HepG2 (cell line): Measurements from ENCODE around the gene BRD8. TPM values are rescaled to one million over a fixed set of nuclear protein-coding genes. Genes with fewer than 3 reads are reported as not detected.

Experiments used
- ARHGAP35 ChIP-seq: sonication (generic); formaldehyde crosslinking; IDR thresholded peaks from 2 replicates; pipeline ENCODE4 v1.9.0; 2022; ENCODE audit warnings: mild to moderate bottlenecking, inconsistent platforms, moderate library complexity, missing genetic modification reagents, borderline replicate concordance
- KLF9 ChIP-seq: IDR thresholded peaks from 2 replicates; pipeline ENCODE4 v1.6.1; 2016; ENCODE audit warnings: low read depth
- MED1 ChIP-seq: sonication (generic); formaldehyde crosslinking; IDR thresholded peaks from 2 replicates; pipeline ENCODE4 v1.4.0; 2020; ENCODE audit warnings: missing genetic modification reagents
- PRMT3 ChIP-seq: sonication (generic); formaldehyde crosslinking; IDR thresholded peaks from 2 replicates; pipeline ENCODE4 v1.8.1; 2022; ENCODE audit warnings: low read depth, mild to moderate bottlenecking, moderate library complexity, missing genetic modification reagents, borderline replicate concordance
- REL ChIP-seq: sonication (generic); formaldehyde crosslinking; conservative IDR thresholded peaks from 2 replicates; pipeline ENCODE4 v1.8.0; 2022; ENCODE audit warnings: mild to moderate bottlenecking, missing genetic modification reagents, moderate library complexity
- SMAD3 ChIP-seq: sonication (generic); formaldehyde crosslinking; IDR thresholded peaks from 2 replicates; pipeline ENCODE4 v1.4.0; 2020; ENCODE audit warnings: missing genetic modification reagents
- SNAI1 ChIP-seq: sonication (generic); formaldehyde crosslinking; IDR thresholded peaks from 2 replicates; pipeline ENCODE4 v1.5.0; 2020; ENCODE audit warnings: mild to moderate bottlenecking, missing genetic modification reagents, borderline replicate concordance
- SNAPC5 ChIP-seq: sonication (generic); formaldehyde crosslinking; IDR thresholded peaks from 2 replicates; pipeline ENCODE4 v1.8.1; 2023; ENCODE audit warnings: mild to moderate bottlenecking, missing genetic modification reagents, borderline replicate concordance
- THAP11 ChIP-seq: IDR thresholded peaks from 2 replicates; pipeline ENCODE4 v1.6.1; 2016; ENCODE audit warnings: missing biosample characterization, missing genetic modification reagents
- YY1 ChIP-seq: IDR thresholded peaks from 2 replicates; pipeline ENCODE4 v1.6.1; 2011; ENCODE audit warnings: low read length, low read depth, moderate library complexity, mild to moderate bottlenecking; ENCODE audit not compliant: insufficient read depth, insufficient replicate concordance
- ZBTB20 ChIP-seq: sonication (generic); formaldehyde crosslinking; IDR thresholded peaks from 2 replicates; pipeline ENCODE4 v1.8.1; 2023; ENCODE audit warnings: missing genetic modification reagents, low read depth, mild to moderate bottlenecking, borderline replicate concordance
- ZIK1 ChIP-seq: sonication (generic); formaldehyde crosslinking; IDR thresholded peaks from 2 replicates; pipeline ENCODE4 v1.5.0; 2020; ENCODE audit warnings: mild to moderate bottlenecking, low read depth, missing genetic modification reagents, borderline replicate concordance
- ZNF12 ChIP-seq: sonication (generic); formaldehyde crosslinking; IDR thresholded peaks from 2 replicates; pipeline ENCODE4 v1.5.0; 2020; ENCODE audit warnings: missing genetic modification reagents
- ZNF333 ChIP-seq: sonication (generic); formaldehyde crosslinking; IDR thresholded peaks from 2 replicates; pipeline ENCODE4 v1.4.0; 2020; ENCODE audit warnings: mild to moderate bottlenecking, missing genetic modification reagents, borderline replicate concordance
- ZNF335 ChIP-seq: sonication (generic); formaldehyde crosslinking; IDR thresholded peaks from 2 replicates; pipeline ENCODE4 v1.4.0; 2020; ENCODE audit warnings: missing genetic modification reagents
- ZNF33A ChIP-seq: sonication (generic); formaldehyde crosslinking; IDR thresholded peaks from 2 replicates; pipeline ENCODE4 v1.5.1; 2020; ENCODE audit warnings: missing genetic modification reagents, mild to moderate bottlenecking, moderate library complexity, borderline replicate concordance
- ZNF460 ChIP-seq: sonication (generic); formaldehyde crosslinking; IDR thresholded peaks from 2 replicates; pipeline ENCODE4 v1.5.1; 2020; ENCODE audit warnings: missing genetic modification reagents, mild to moderate bottlenecking, borderline replicate concordance
- ZNF646 ChIP-seq: sonication (generic); formaldehyde crosslinking; IDR thresholded peaks from 2 replicates; pipeline ENCODE4 v1.9.0; 2021; ENCODE audit warnings: mild to moderate bottlenecking, missing genetic modification reagents
- ZNF772 ChIP-seq: sonication (generic); formaldehyde crosslinking; IDR thresholded peaks from 2 replicates; pipeline ENCODE4 v1.5.0; 2020; ENCODE audit warnings: mild to moderate bottlenecking, missing genetic modification reagents
- polyA plus RNA-seq, 8 experiments: library from polyadenylated mRNA; depleted of rRNA in 3 of 8; stranded (reverse) in 7 of 8; unstranded in 1 of 8; fragments of >200 nt; fragmentation: Illumina TruSeq in 4 of 8; extraction: Trizol in 4 of 8; gene quantifications; 2 replicates each; pipeline versions ENCODE4 v1.2.1 to v1.2.3, GENCODE V29; 2011 to 2016; ENCODE audit warnings: low read depth in 4 of 8, missing spikeins in 1 of 8, mixed read lengths in 1 of 8; ENCODE audit not compliant: insufficient read depth in 1 of 8
- total RNA-seq, 5 experiments: library from RNA; depleted of rRNA; stranded (reverse); fragments of >200 nt; fragmentation: Illumina TruSeq; extraction: Trizol; gene quantifications; 2 replicates each; pipeline ENCODE4 v1.2.3, GENCODE V29; 2016; ENCODE audit warnings: low read depth in 1 of 5
- TF ChIP-seq, protein P1 (sequence below): sonication (generic); IDR thresholded peaks from 2 replicates; pipeline ENCODE4 v1.6.1; 2016; ENCODE audit warnings: low read depth, borderline replicate concordance
- TF ChIP-seq, protein P2 (sequence below): sonication (generic); formaldehyde crosslinking; IDR thresholded peaks from 2 replicates; pipeline ENCODE4 v1.5.0; 2020; ENCODE audit warnings: missing genetic modification reagents, mild to moderate bottlenecking, borderline replicate concordance

BRD8 gene
- total and polyA plus RNA-seq, 2 of the 13 experiments (the other 11 are each of a cell fraction or from before 2014, with no cell fraction given), result 62.5 to 71.1 TPM

GRCh38 chr5:138213161-138214029, 35.0 kb upstream of the BRD8 start, which contains the start of gene CDC23 (continued):
- TF ChIP-seq, protein P1, sequence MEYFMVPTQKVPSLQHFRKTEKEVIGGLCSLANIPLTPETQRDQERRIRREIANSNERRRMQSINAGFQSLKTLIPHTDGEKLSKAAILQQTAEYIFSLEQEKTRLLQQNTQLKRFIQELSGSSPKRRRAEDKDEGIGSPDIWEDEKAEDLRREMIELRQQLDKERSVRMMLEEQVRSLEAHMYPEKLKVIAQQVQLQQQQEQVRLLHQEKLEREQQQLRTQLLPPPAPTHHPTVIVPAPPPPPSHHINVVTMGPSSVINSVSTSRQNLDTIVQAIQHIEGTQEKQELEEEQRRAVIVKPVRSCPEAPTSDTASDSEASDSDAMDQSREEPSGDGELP, result no peak
- TF ChIP-seq ZNF772, result peak; percentile 71; the same call in 1 of the 2 replicates
- no peak for TF ChIP-seq SNAPC5 (CRISPR knock-in tag)
- peak; percentile 96 for TF ChIP-seq YY1
- TF ChIP-seq ZNF646, result no peak
- TF ChIP-seq REL, result 0 out of 2 replicates have a peak, but pooled peaks have one; percentile 36
- TF ChIP-seq ZNF333 (CRISPR knock-in tag), result no peak
- TF ChIP-seq ZNF460 (CRISPR knock-in tag), result no peak
- no peak for TF ChIP-seq ARHGAP35
- peak; percentile 19; the same call in 1 of the 2 replicates for TF ChIP-seq SMAD3 (CRISPR knock-in tag)
- TF ChIP-seq MED1, result 0 out of 2 replicates have a peak, but pooled peaks have one; percentile 21
- peak; percentile 65; the same call in 1 of the 2 replicates for TF ChIP-seq ZBTB20 (CRISPR knock-in tag)
- TF ChIP-seq ZNF33A (CRISPR knock-in tag), result no peak
- no peak for TF ChIP-seq PRMT3
- 0 out of 2 replicates have a peak, but pooled peaks have one; percentile 56 for TF ChIP-seq KLF9 (CRISPR knock-in tag)
- TF ChIP-seq ZIK1, result no peak
- no peak; the same call in none of the 2 replicates for TF ChIP-seq ZNF335 (CRISPR knock-in tag)
- TF ChIP-seq ZNF12 (CRISPR knock-in tag), result no peak
- no peak for TF ChIP-seq SNAI1 (CRISPR knock-in tag)
- TF ChIP-seq THAP11 (CRISPR knock-in tag), result peak; percentile 84
- TF ChIP-seq, protein P2, sequence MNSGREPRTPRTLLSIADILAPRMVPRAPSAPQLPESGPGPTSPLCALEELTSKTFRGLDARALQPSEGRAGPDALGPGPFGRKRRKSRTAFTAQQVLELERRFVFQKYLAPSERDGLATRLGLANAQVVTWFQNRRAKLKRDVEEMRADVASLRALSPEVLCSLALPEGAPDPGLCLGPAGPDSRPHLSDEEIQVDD (CRISPR knock-in tag), result no peak
